GM23338 (cell line): ENCODE results near the gene SPATS2. TPM values are rescaled to one million over a fixed set of nuclear protein-coding genes. Genes with fewer than 3 reads are reported as not detected.
A peak's percentile ranks its signal among the peaks of the same experiment; 100 is the strongest.

ENCODE experiments used
- ATAC-seq: fragments of 200-7000 bp; cut with Tn5 transposase; 3 replicates; pipeline ENCODE4 v1.9.1; 2020
- DNase-seq: peaks from one replicate; pipeline ENCODE4 v3.0.0-alpha.2; 2015; ENCODE audit warnings: low spot score
- H2AFZ ChIP-seq: fragments of 200-600 bp; sonication (generic); 2 replicates; pipeline ENCODE4 v1.8.0; 2016; ENCODE audit warnings: antibody characterized with exemption, mild to moderate bottlenecking, moderate library complexity
- H3F3A ChIP-seq: fragments of 200-600 bp; sonication (generic); replicated peaks from 2 replicates; pipeline ENCODE4 v1.8.0; 2017; ENCODE audit warnings: antibody characterized with exemption, mixed run types, low read depth
- H3K27ac ChIP-seq: fragments of 200-600 bp; sonication (generic); 2 replicates; pipeline ENCODE4 v1.6.1; 2016; ENCODE audit warnings: low read depth
- H3K27me3 ChIP-seq: fragments of 200-600 bp; sonication (generic); 2 replicates; pipeline ENCODE4 v1.8.0; 2016; ENCODE audit warnings: mild to moderate bottlenecking, mixed run types, moderate library complexity; ENCODE audit not compliant: insufficient read depth
- H3K36me3 ChIP-seq: fragments of 200-600 bp; sonication (generic); 2 replicates; pipeline ENCODE4 v1.8.0; 2016; ENCODE audit warnings: mild to moderate bottlenecking; ENCODE audit not compliant: insufficient read depth
- H3K4me1 ChIP-seq: fragments of 200-600 bp; sonication (generic); 2 replicates; pipeline ENCODE4 v1.8.0; 2016; ENCODE audit warnings: mild to moderate bottlenecking, moderate library complexity; ENCODE audit not compliant: insufficient read depth
- H3K4me2 ChIP-seq: fragments of 200-600 bp; sonication (generic); 2 replicates; pipeline ENCODE4 v1.7.1; 2017; ENCODE audit warnings: mixed run types
- H3K4me3 ChIP-seq: fragments of 200-600 bp; sonication (generic); 2 replicates; pipeline ENCODE4 v1.6.1; 2016; ENCODE audit warnings: mixed run types
- H3K79me2 ChIP-seq: fragments of 200-600 bp; sonication (generic); replicated peaks from 2 replicates; pipeline ENCODE4 v1.8.0; 2017; ENCODE audit warnings: mild to moderate bottlenecking; ENCODE audit not compliant: insufficient read depth
- H3K9me2 ChIP-seq: fragments of 200-600 bp; sonication (generic); 2 replicates; pipeline ENCODE4 v1.8.0; 2017; ENCODE audit not compliant: insufficient read depth
- H4K20me1 ChIP-seq: fragments of 200-600 bp; sonication (generic); replicated peaks from 2 replicates; pipeline ENCODE4 v1.8.0; 2017; ENCODE audit warnings: mild to moderate bottlenecking; ENCODE audit not compliant: insufficient read depth
- H3K27ac Mint-ChIP-seq: 2 replicates; pipeline ENCODE4 v1.8.0; 2020; ENCODE audit warnings: inconsistent platforms, mild to moderate bottlenecking, moderate library complexity, mixed read lengths
- H3K27me3 Mint-ChIP-seq: 3 replicates; pipeline ENCODE4 v1.8.0; 2022; ENCODE audit warnings: low read depth, mild to moderate bottlenecking, moderate library complexity, mixed read lengths, inconsistent platforms; ENCODE audit not compliant: insufficient read depth, poor library complexity
- H3K36me3 Mint-ChIP-seq: 3 replicates; pipeline ENCODE4 v1.8.0; 2021; ENCODE audit warnings: low read depth, mild to moderate bottlenecking, inconsistent platforms, moderate library complexity, mixed read lengths
- H3K4me1 Mint-ChIP-seq: 3 replicates; pipeline ENCODE4 v1.8.0; 2020; ENCODE audit warnings: mild to moderate bottlenecking, inconsistent platforms, mixed read lengths
- H3K4me3 Mint-ChIP-seq: 3 replicates; pipeline ENCODE4 v1.8.0; 2021; ENCODE audit warnings: moderate library complexity, mild to moderate bottlenecking, inconsistent platforms, mixed read lengths
- H3K9me3 Mint-ChIP-seq: 3 replicates; pipeline ENCODE4 v1.8.0; 2020; ENCODE audit warnings: moderate library complexity, mild to moderate bottlenecking, inconsistent platforms, mixed read lengths
- CREB1 ChIP-seq: fragments of 250-450 bp; sonication (Bioruptor Pico); IDR thresholded peaks from 2 replicates; pipeline ENCODE4 v1.5.0; 2020; ENCODE audit warnings: low read depth, mild to moderate bottlenecking, moderate library complexity
- EZH2 ChIP-seq: fragments of 200-600 bp; sonication (generic); IDR thresholded peaks from one replicate; pipeline ENCODE4 v1.8.0; 2017; ENCODE audit warnings: antibody characterized with exemption, mild to moderate bottlenecking, low read depth; ENCODE audit not compliant: unreplicated experiment
- EZH2phosphoT487 ChIP-seq: fragments of 200-600 bp; sonication (generic); IDR thresholded peaks from one replicate; pipeline ENCODE4 v1.8.1; 2018; ENCODE audit warnings: antibody characterized with exemption; ENCODE audit not compliant: unreplicated experiment
- JUNB ChIP-seq: IDR thresholded peaks from one replicate; pipeline ENCODE4 v1.6.1; 2016; ENCODE audit warnings: antibody characterized with exemption; ENCODE audit not compliant: unreplicated experiment
- NANOG ChIP-seq: IDR thresholded peaks from 2 replicates; pipeline ENCODE4 v1.6.1; 2016; ENCODE audit warnings: antibody characterized with exemption, borderline replicate concordance
- STAT1 ChIP-seq: IDR thresholded peaks from one replicate; pipeline ENCODE4 v1.6.1; 2016; ENCODE audit warnings: antibody characterized with exemption; ENCODE audit not compliant: unreplicated experiment
- ZNF114 ChIP-seq: fragments of 250-450 bp; sonication (Bioruptor Pico); IDR thresholded peaks from 2 replicates; pipeline ENCODE4 v1.5.0; 2020; ENCODE audit warnings: mild to moderate bottlenecking, moderate library complexity
- ZNF331 ChIP-seq: fragments of 250-450 bp; sonication (Bioruptor Pico); IDR thresholded peaks from 2 replicates; pipeline ENCODE4 v1.5.0; 2020; ENCODE audit warnings: low read depth, mild to moderate bottlenecking, moderate library complexity
- polyA plus RNA-seq: library from polyadenylated mRNA; unstranded; fragments of >200 nt; fragmentation: Nextera tagmentation; extraction: Ambion mirVana; gene quantifications from 2 replicates; pipeline ENCODE4 v1.2.1, GENCODE V29; 2016
- total RNA-seq: library from RNA; depleted of rRNA; stranded (reverse); fragments of >200 nt; shearing (Covaris generic); gene quantifications from 2 replicates; pipeline ENCODE4 v1.2.3, GENCODE V29; 2014
- TF ChIP-seq, protein P1 (sequence below): IDR thresholded peaks from one replicate; pipeline ENCODE4 v1.6.1; 2018; ENCODE audit warnings: antibody characterized with exemption; ENCODE audit not compliant: unreplicated experiment
- TF ChIP-seq, protein P2 (sequence below): IDR thresholded peaks from 2 replicates; pipeline ENCODE4 v1.6.1; 2016; ENCODE audit warnings: antibody characterized with exemption
- TF ChIP-seq, protein P3 (sequence below): fragments of 250-450 bp; sonication (Bioruptor Pico); IDR thresholded peaks from 2 replicates; pipeline ENCODE4 v1.5.0; 2020; ENCODE audit warnings: mild to moderate bottlenecking, moderate library complexity

Gene SPATS2
- total and polyA plus RNA-seq, 2 experiments from 2014 or later: 20.6 to 61.0 TPM

DNA sequence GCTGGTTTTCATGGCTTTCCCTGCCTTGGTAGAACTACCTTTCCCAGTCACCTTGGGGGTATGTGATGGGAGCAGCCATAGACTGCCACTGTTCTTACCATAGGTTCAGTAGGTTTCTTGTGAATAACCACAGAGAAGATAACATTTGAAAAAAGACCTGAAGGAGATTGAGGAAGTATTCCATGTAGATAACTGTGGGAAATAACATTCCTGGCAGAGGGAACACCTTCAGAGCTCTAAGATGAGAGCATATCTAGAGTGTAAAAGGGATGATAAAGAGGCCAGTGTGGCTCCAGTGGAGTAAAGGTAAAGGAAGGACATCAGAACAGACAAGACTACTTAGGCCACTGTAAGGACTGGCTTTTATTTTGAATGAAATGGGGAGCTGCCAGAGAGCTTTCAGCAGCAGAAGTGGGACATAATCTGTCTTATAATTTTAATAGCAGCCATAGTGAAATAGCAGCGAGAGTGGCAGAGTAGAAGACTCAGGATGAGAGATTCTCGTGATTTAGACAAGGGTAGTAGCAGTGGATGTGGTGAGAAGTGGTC is 88.9 kb downstream of the SPATS2 start (continued):
- TF ChIP-seq, protein P1, sequence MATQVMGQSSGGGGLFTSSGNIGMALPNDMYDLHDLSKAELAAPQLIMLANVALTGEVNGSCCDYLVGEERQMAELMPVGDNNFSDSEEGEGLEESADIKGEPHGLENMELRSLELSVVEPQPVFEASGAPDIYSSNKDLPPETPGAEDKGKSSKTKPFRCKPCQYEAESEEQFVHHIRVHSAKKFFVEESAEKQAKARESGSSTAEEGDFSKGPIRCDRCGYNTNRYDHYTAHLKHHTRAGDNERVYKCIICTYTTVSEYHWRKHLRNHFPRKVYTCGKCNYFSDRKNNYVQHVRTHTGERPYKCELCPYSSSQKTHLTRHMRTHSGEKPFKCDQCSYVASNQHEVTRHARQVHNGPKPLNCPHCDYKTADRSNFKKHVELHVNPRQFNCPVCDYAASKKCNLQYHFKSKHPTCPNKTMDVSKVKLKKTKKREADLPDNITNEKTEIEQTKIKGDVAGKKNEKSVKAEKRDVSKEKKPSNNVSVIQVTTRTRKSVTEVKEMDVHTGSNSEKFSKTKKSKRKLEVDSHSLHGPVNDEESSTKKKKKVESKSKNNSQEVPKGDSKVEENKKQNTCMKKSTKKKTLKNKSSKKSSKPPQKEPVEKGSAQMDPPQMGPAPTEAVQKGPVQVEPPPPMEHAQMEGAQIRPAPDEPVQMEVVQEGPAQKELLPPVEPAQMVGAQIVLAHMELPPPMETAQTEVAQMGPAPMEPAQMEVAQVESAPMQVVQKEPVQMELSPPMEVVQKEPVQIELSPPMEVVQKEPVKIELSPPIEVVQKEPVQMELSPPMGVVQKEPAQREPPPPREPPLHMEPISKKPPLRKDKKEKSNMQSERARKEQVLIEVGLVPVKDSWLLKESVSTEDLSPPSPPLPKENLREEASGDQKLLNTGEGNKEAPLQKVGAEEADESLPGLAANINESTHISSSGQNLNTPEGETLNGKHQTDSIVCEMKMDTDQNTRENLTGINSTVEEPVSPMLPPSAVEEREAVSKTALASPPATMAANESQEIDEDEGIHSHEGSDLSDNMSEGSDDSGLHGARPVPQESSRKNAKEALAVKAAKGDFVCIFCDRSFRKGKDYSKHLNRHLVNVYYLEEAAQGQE: no peak
- TF ChIP-seq JUNB: no peak
- no peak for TF ChIP-seq ZNF114 (CRISPR knock-in tag)
- TF ChIP-seq CREB1 (CRISPR knock-in tag): no peak
- TF ChIP-seq NANOG: no peak
- no peak for TF ChIP-seq EZH2
- TF ChIP-seq, protein P2, sequence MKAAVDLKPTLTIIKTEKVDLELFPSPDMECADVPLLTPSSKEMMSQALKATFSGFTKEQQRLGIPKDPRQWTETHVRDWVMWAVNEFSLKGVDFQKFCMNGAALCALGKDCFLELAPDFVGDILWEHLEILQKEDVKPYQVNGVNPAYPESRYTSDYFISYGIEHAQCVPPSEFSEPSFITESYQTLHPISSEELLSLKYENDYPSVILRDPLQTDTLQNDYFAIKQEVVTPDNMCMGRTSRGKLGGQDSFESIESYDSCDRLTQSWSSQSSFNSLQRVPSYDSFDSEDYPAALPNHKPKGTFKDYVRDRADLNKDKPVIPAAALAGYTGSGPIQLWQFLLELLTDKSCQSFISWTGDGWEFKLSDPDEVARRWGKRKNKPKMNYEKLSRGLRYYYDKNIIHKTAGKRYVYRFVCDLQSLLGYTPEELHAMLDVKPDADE: no peak
- no peak for TF ChIP-seq STAT1

DNA sequence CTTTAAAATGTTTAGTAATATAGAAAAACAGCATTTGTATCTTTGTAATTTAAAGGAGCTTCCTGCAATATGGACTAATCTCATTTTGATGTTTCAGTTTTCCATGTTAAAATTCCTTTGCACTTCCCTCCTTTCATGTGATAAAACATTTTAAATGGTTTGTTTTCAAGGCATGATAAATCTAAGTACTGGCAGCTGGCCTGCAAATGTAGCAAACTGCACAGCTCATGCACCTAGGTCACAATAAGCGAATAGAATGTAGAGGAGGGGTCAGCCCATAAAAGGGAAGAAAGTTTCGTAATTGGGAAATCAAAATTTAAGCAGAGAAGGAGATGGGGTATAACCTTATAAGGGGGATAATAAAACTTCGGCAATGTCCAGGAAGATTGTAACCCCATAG is 91.6 kb downstream of the SPATS2 start:
- H3K4me3 Mint-ChIP-seq: no peak overlapping the region
- TF ChIP-seq EZH2phosphoT487 (no peak), NANOG (no peak), JUNB (no peak), ZNF114 (CRISPR knock-in tag) (no peak), ZNF331 (no peak)
- TF ChIP-seq, protein P2: no peak
- TF ChIP-seq, protein P3, sequence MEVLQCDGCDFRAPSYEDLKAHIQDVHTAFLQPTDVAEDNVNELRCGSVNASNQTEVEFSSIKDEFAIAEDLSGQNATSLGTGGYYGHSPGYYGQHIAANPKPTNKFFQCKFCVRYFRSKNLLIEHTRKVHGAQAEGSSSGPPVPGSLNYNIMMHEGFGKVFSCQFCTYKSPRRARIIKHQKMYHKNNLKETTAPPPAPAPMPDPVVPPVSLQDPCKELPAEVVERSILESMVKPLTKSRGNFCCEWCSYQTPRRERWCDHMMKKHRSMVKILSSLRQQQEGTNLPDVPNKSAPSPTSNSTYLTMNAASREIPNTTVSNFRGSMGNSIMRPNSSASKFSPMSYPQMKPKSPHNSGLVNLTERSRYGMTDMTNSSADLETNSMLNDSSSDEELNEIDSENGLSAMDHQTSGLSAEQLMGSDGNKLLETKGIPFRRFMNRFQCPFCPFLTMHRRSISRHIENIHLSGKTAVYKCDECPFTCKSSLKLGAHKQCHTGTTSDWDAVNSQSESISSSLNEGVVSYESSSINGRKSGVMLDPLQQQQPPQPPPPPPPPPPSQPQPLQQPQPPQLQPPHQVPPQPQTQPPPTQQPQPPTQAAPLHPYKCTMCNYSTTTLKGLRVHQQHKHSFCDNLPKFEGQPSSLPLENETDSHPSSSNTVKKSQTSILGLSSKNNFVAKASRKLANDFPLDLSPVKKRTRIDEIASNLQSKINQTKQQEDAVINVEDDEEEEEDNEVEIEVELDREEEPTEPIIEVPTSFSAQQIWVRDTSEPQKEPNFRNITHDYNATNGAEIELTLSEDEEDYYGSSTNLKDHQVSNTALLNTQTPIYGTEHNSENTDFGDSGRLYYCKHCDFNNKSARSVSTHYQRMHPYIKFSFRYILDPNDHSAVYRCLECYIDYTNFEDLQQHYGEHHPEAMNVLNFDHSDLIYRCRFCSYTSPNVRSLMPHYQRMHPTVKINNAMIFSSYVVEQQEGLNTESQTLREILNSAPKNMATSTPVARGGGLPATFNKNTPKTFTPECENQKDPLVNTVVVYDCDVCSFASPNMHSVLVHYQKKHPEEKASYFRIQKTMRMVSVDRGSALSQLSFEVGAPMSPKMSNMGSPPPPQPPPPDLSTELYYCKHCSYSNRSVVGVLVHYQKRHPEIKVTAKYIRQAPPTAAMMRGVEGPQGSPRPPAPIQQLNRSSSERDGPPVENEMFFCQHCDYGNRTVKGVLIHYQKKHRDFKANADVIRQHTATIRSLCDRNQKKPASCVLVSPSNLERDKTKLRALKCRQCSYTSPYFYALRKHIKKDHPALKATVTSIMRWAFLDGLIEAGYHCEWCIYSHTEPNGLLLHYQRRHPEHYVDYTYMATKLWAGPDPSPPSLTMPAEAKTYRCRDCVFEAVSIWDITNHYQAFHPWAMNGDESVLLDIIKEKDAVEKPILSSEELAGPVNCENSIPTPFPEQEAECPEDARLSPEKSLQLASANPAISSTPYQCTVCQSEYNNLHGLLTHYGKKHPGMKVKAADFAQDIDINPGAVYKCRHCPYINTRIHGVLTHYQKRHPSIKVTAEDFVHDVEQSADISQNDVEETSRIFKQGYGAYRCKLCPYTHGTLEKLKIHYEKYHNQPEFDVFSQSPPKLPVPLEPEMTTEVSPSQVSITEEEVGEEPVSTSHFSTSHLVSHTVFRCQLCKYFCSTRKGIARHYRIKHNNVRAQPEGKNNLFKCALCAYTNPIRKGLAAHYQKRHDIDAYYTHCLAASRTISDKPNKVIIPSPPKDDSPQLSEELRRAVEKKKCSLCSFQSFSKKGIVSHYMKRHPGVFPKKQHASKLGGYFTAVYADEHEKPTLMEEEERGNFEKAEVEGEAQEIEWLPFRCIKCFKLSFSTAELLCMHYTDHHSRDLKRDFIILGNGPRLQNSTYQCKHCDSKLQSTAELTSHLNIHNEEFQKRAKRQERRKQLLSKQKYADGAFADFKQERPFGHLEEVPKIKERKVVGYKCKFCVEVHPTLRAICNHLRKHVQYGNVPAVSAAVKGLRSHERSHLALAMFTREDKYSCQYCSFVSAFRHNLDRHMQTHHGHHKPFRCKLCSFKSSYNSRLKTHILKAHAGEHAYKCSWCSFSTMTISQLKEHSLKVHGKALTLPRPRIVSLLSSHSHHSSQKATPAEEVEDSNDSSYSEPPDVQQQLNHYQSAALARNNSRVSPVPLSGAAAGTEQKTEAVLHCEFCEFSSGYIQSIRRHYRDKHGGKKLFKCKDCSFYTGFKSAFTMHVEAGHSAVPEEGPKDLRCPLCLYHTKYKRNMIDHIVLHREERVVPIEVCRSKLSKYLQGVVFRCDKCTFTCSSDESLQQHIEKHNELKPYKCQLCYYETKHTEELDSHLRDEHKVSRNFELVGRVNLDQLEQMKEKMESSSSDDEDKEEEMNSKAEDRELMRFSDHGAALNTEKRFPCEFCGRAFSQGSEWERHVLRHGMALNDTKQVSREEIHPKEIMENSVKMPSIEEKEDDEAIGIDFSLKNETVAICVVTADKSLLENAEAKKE (CRISPR knock-in tag): no peak
- Histone ChIP-seq H3K4me3 (no peak overlapping the region), H4K20me1 (no peaks in the 10 kb centered on the region; the same call in 1 of the 2 replicates), H2AFZ (no peak overlapping the region), H3K4me2 (no peak overlapping the region), H3K79me2 (no peaks in the 10 kb centered on the region), H3F3A (no peaks in the 10 kb centered on the region), H3K36me3 (no peaks in the 10 kb centered on the region), H3K27ac (no peak overlapping the region), H3K4me1 (no peaks in the 10 kb centered on the region; the same call in 1 of the 2 replicates), H3K27me3 (no peaks in the 10 kb centered on the region), H3K9me2 (no peaks in the 10 kb centered on the region)
- H3K4me1 Mint-ChIP-seq: peaks cover 11% of the 10 kb centered on the region; the same call in 2 of the 3 replicates
- ATAC-seq: no peak
- H3K36me3 Mint-ChIP-seq: peaks cover 20% of the 10 kb centered on the region
- H3K27ac Mint-ChIP-seq: peak overlapping the region; percentile 29; the same call in 1 of the 2 replicates
- DNase-seq: no peak
- peaks cover 3% of the 10 kb centered on the region; the same call in 2 of the 3 replicates for H3K9me3 Mint-ChIP-seq
- H3K27me3 Mint-ChIP-seq: peaks cover 2% of the 10 kb centered on the region
